HFFc6 (cell line): Measurements from ENCODE around the gene MYO1F. TPM values are rescaled to one million over a fixed set of nuclear protein-coding genes. Genes with fewer than 3 reads are reported as not detected.

Source experiments
- DNase-seq: peaks from one replicate; pipeline ENCODE4 v3.0.0-alpha.2; 2018
- H3K27ac Mint-ChIP-seq: 2 replicates; pipeline ENCODE4 v1.8.0; 2020; ENCODE audit warnings: mild to moderate bottlenecking, mixed read lengths
- H3K27me3 Mint-ChIP-seq: 2 replicates; pipeline ENCODE4 v1.8.0; 2021; ENCODE audit warnings: mild to moderate bottlenecking, moderate library complexity, mixed read lengths; ENCODE audit not compliant: insufficient read depth
- H3K36me3 Mint-ChIP-seq: 2 replicates; pipeline ENCODE4 v1.8.0; 2021; ENCODE audit warnings: low read depth, mixed read lengths
- H3K4me1 Mint-ChIP-seq: 2 replicates; pipeline ENCODE4 v1.8.0; 2020; ENCODE audit warnings: low read depth, mixed read lengths
- H3K4me3 Mint-ChIP-seq: 2 replicates; pipeline ENCODE4 v1.8.0; 2020; ENCODE audit warnings: mild to moderate bottlenecking, moderate library complexity, mixed read lengths
- H3K9me3 Mint-ChIP-seq: 2 replicates; pipeline ENCODE4 v1.8.0; 2020; ENCODE audit warnings: mild to moderate bottlenecking, mixed read lengths
- total RNA-seq, 6 experiments: library from RNA; stranded (reverse); fragmentation: NEBNext Ultra II Directional; extraction: Animal tissue kit (Norgen Biotek cat#: 25700); gene quantifications; 2 replicates in 1 of 6; 3 replicates in 5 of 6; pipeline ENCODE4 v1.2.3, GENCODE V29; 2021
- TF ChIP-seq, protein P1 (sequence below): fragments of 200-600 bp; sonication (generic); IDR thresholded peaks from 2 replicates; pipeline ENCODE4 v1.5.0; 2021; ENCODE audit warnings: antibody characterized with exemption, mild to moderate bottlenecking

The MYO1F gene
- total RNA-seq, 6 experiments from 2014 or later = 0.09 to 0.28 (median 0.19) TPM

DNA sequence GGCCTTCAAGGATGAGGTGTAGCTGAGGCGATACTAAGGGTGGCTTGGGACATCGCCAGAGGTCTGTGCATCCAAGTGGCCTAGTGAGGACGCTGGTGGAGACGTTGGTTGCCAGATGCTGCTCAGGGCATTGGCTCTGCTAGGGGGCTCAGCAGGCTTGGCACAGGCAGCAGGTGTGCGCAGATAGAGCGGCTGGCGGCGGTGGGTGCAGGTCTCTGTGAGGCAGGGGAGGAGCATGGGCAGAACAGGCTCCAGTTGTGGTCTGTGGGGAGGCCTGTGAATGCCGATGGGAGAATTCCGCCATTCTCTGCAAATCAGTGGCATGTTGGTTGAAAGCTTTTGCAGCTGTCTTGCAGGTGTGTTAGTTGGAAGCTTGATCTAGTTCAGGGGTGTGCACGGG, 96.0 kb downstream of the MYO1F start:
- DNase-seq = no peak
- peaks cover 12% of the 10 kb centered on the region for H3K36me3 Mint-ChIP-seq
- no peak overlapping the region for H3K27ac Mint-ChIP-seq
- H3K4me1 Mint-ChIP-seq = peaks cover 12% of the 10 kb centered on the region
- no peak overlapping the region for H3K4me3 Mint-ChIP-seq
- H3K27me3 Mint-ChIP-seq = no peaks in the 10 kb centered on the region; the same call in 1 of the 2 replicates
- TF ChIP-seq, protein P1, sequence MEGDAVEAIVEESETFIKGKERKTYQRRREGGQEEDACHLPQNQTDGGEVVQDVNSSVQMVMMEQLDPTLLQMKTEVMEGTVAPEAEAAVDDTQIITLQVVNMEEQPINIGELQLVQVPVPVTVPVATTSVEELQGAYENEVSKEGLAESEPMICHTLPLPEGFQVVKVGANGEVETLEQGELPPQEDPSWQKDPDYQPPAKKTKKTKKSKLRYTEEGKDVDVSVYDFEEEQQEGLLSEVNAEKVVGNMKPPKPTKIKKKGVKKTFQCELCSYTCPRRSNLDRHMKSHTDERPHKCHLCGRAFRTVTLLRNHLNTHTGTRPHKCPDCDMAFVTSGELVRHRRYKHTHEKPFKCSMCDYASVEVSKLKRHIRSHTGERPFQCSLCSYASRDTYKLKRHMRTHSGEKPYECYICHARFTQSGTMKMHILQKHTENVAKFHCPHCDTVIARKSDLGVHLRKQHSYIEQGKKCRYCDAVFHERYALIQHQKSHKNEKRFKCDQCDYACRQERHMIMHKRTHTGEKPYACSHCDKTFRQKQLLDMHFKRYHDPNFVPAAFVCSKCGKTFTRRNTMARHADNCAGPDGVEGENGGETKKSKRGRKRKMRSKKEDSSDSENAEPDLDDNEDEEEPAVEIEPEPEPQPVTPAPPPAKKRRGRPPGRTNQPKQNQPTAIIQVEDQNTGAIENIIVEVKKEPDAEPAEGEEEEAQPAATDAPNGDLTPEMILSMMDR = no peak
- H3K9me3 Mint-ChIP-seq = no peaks in the 10 kb centered on the region

DNA sequence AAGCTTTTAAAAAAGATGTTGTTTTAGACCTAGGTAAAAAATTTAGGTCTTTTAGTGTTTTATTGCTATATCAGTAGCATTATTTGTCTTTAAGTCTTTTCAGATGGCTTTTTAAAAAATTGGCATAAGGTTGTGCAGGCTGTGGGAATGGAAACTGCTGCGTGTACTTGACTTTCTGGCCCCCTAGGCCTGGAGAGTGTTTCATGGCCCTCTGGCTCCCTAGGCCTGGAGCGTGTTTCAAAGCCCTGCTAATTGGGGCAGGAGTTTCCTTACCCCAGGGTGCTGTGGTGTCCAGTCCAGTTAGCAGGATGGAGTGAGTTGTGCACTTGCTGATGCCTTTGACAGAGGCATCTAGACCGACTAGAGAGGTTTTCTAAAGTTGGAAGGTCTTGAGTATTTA, 98.6 kb downstream of the MYO1F start:
- TF ChIP-seq, protein P1 = no peak
- no peak for DNase-seq
- H3K4me1 Mint-ChIP-seq = peaks cover 12% of the 10 kb centered on the region
- H3K4me3 Mint-ChIP-seq = no peak overlapping the region
- no peaks in the 10 kb centered on the region for H3K9me3 Mint-ChIP-seq
- H3K36me3 Mint-ChIP-seq = peaks cover 26% of the 10 kb centered on the region
- no peak overlapping the region for H3K27ac Mint-ChIP-seq
- no peaks in the 10 kb centered on the region; the same call in none of the 2 replicates for H3K27me3 Mint-ChIP-seq

DNA sequence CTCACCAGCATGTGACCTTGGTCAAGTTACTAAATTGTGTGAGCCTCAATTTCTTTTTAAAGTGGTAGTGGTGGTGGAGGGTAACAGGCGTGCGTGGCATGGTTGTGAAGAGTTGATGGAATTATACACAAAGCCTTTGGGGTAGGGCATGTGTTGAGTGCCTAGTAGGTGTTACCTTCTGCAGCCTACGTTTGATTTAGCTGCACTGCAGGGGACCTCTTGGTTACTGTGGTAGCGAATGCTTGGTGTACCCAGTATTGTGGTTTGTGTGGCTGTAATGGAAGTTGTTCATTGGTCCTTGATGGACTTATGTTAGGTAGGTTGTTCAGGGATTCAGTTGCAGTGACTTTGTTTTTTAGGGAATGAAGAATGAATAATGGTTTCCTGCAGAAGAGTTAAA, 99.4 kb downstream of the MYO1F start:
- H3K27ac Mint-ChIP-seq = peak overlapping the region; percentile 2; the same call in 1 of the 2 replicates
- H3K4me3 Mint-ChIP-seq = no peak overlapping the region
- no peak for DNase-seq
- H3K36me3 Mint-ChIP-seq = peaks cover 23% of the 10 kb centered on the region
- no peaks in the 10 kb centered on the region; the same call in none of the 2 replicates for H3K27me3 Mint-ChIP-seq
- TF ChIP-seq, protein P1 = no peak
- H3K9me3 Mint-ChIP-seq = no peaks in the 10 kb centered on the region
- peaks cover 12% of the 10 kb centered on the region for H3K4me1 Mint-ChIP-seq

DNA sequence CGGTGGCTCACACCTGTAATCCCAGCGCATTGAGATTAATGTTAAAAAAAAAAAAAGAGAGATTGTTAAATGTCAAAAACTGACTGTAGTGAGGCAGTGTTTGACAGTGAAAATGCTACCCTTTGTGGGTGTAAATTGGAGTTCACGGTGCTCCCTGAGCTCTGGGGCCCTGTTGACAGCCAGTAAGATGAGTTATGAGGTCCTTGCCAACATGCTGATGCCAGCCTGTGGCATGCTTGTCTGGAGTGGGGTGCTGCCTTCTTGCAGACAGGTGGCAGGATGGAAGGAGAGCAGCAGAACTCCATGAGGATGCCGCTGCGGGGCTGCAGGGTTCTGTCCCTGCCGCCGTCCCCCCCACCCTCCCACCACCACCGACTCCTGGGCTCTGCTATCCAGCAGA, 100.7 kb downstream of the MYO1F start:
- H3K27me3 Mint-ChIP-seq = no peaks in the 10 kb centered on the region; the same call in none of the 2 replicates
- H3K9me3 Mint-ChIP-seq = no peaks in the 10 kb centered on the region
- TF ChIP-seq, protein P1 = no peak
- H3K27ac Mint-ChIP-seq = no peak overlapping the region
- peaks cover 12% of the 10 kb centered on the region for H3K4me1 Mint-ChIP-seq
- H3K36me3 Mint-ChIP-seq = peaks cover 21% of the 10 kb centered on the region
- H3K4me3 Mint-ChIP-seq = no peak overlapping the region
- DNase-seq = no peak

DNA sequence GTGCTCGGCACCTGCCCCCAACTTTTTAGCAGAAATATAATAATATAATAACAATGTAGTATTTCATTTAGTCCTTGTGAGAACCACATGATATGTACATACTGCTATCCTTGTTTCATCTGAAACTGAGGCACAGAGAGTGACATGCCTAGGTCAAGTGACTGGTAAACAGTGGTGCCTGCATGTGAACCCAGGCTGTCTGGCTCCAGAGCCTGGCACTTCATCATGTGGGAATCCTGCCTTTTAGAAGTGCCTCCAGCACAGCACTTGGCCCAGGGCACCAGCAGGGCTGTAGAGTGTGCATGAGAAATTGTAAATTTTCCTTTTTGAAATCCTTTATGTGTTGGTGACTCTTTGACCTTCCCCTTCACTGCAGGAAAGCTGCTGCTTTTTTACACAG, 102.2 kb downstream of the MYO1F start:
- no peak for DNase-seq
- no peaks in the 10 kb centered on the region for H3K9me3 Mint-ChIP-seq
- no peak overlapping the region for H3K27ac Mint-ChIP-seq
- H3K36me3 Mint-ChIP-seq = peaks cover 21% of the 10 kb centered on the region
- no peaks in the 10 kb centered on the region; the same call in 1 of the 2 replicates for H3K27me3 Mint-ChIP-seq
- TF ChIP-seq, protein P1 = no peak
- no peak overlapping the region for H3K4me3 Mint-ChIP-seq
- peaks cover 6% of the 10 kb centered on the region for H3K4me1 Mint-ChIP-seq
